ENCODE measurements around the gene IGF1R.

IGF1R gene

GRCh38 chr15:98711810-98712209, 63.5 kb downstream of the IGF1R start:
- DNase-seq: no peak

GRCh38 chr15:98712845-98713584, 64.7 kb downstream of the IGF1R start:
- no peak for DNase-seq

GRCh38 chr15:98713585-98714001, 65.3 kb downstream of the IGF1R start:
- no peak for DNase-seq

- DNase-seq: no peak
Observed at GRCh38 chr15:98714922-98715321, 66.6 kb downstream of the IGF1R start.

- DNase-seq: no peak
Observed at GRCh38 chr15:98715401-98715800, 67.1 kb downstream of the IGF1R start.

- DNase-seq: no peak
Observed at GRCh38 chr15:98715890-98716443, 67.6 kb downstream of the IGF1R start.

GRCh38 chr15:98717371-98717770, 69.0 kb downstream of the IGF1R start:
- DNase-seq: no peak

- no peak for DNase-seq
Observed at GRCh38 chr15:98717942-98718341, 69.6 kb downstream of the IGF1R start.

GRCh38 chr15:98718426-98719136, 70.2 kb downstream of the IGF1R start:
- no peak for DNase-seq

- no peak for DNase-seq
Observed at GRCh38 chr15:98719137-98719740, 70.9 kb downstream of the IGF1R start.

GRCh38 chr15:98720031-98720430, 71.7 kb downstream of the IGF1R start:
- no peak for DNase-seq

- DNase-seq: no peak
Observed at GRCh38 chr15:98720577-98721565, 72.5 kb downstream of the IGF1R start.

- no peak for DNase-seq
Observed at GRCh38 chr15:98722209-98722608, 73.9 kb downstream of the IGF1R start.

- DNase-seq: no peak
Observed at GRCh38 chr15:98722645-98723044, 74.3 kb downstream of the IGF1R start.

- DNase-seq: no peak
Observed at GRCh38 chr15:98723195-98723594, 74.9 kb downstream of the IGF1R start.

- no peak for DNase-seq
Observed at GRCh38 chr15:98724048-98724447, 75.7 kb downstream of the IGF1R start.

- DNase-seq: no peak
Observed at GRCh38 chr15:98724494-98724893, 76.2 kb downstream of the IGF1R start.

- DNase-seq: no peak
Observed at GRCh38 chr15:98725874-98726273, 77.5 kb downstream of the IGF1R start.

- DNase-seq: no peak
Observed at GRCh38 chr15:98727115-98728040, 79.0 kb downstream of the IGF1R start.

- no peak for DNase-seq
Observed at GRCh38 chr15:98728082-98728810, 79.9 kb downstream of the IGF1R start.

- DNase-seq: no peak
Observed at GRCh38 chr15:98728811-98729160, 80.4 kb downstream of the IGF1R start.

All from NCI-H1436 (cell line).